ENCODE measurements around the gene NLE1.

- TF ChIP-seq GABPA (IDR thresholded peaks at IDR 0.05; ENCODE audit: borderline replicate concordance, insufficient read depth, low read length) (no peak), CTCF (IDR thresholded peaks at IDR 0.05; ENCODE audit: control extremely low read depth in 1 of 3, insufficient read depth in 1 of 3, low read depth in 1 of 3, low read length in 3 of 3) (no peak), RBBP5 (IDR thresholded peaks at IDR 0.05; ENCODE audit: borderline replicate concordance, low read depth, low read length) (no peak), EZH2 (IDR thresholded peaks at IDR 0.05; ENCODE audit: low read depth, low read length, severe bottlenecking) (no peak), ZNF274 (IDR thresholded peaks at IDR 0.05; ENCODE audit: borderline replicate concordance, extremely low read depth, low read length) (no peak), CEBPB (IDR thresholded peaks at IDR 0.05; ENCODE audit: low read depth, low read length) (no peak), TAF1 (IDR thresholded peaks at IDR 0.05; ENCODE audit: low read depth, low read length) (no peak), E2F6 (IDR thresholded peaks at IDR 0.05) (no peak), MAX (IDR thresholded peaks at IDR 0.05) (no peak)
Measured at GRCh38 chr17:35176897-35177296, 34.8 kb upstream of the NLE1 start.
